Measurements from ENCODE around the gene ARVCF. TPM values are rescaled to one million over a fixed set of nuclear protein-coding genes. Genes with fewer than 3 reads are reported as not detected.

ARVCF gene
- total and polyA plus RNA-seq, 2 donors (not counting 3 experiments of a cell fraction or from before 2014, with no cell fraction given): 81.3 to 105 TPM

GRCh38 chr22:19978748-19979147, 37.9 kb downstream of the ARVCF start:
- no peaks in the 10 kb centered on the region for H3K27me3 ChIP-seq (ENCODE audit: control insufficient read depth in 2 of 2, insufficient read depth in 2 of 2, low read length in 2 of 2)
- H3K9me1 ChIP-seq (replicated peaks; ENCODE audit: control insufficient read depth, extremely low read depth, insufficient read depth, low read length): no peaks in the 10 kb centered on the region
- H3K9me3 ChIP-seq (replicated peaks; ENCODE audit: control insufficient read depth, insufficient read depth, low read length): no peaks in the 10 kb centered on the region
- H3K4me3 ChIP-seq (replicated peaks in 1 of 3; ENCODE audit: insufficient read depth in 1 of 3, low read depth in 1 of 3, low read length in 3 of 3): no peak overlapping the region
- ChIA-PET CTCF (interaction anchor here (1.1 to 4.6 kb wide), 4 partner anchors 32 to 42 kb away, joined by 3 to 26 read pairs (median 4); partner anchors contain the start of gene TANGO2), POLR2A (no interaction called here)
- DNase-seq (ENCODE audit: low read depth, low spot score): no peak
- TF ChIP-seq, protein P1, sequence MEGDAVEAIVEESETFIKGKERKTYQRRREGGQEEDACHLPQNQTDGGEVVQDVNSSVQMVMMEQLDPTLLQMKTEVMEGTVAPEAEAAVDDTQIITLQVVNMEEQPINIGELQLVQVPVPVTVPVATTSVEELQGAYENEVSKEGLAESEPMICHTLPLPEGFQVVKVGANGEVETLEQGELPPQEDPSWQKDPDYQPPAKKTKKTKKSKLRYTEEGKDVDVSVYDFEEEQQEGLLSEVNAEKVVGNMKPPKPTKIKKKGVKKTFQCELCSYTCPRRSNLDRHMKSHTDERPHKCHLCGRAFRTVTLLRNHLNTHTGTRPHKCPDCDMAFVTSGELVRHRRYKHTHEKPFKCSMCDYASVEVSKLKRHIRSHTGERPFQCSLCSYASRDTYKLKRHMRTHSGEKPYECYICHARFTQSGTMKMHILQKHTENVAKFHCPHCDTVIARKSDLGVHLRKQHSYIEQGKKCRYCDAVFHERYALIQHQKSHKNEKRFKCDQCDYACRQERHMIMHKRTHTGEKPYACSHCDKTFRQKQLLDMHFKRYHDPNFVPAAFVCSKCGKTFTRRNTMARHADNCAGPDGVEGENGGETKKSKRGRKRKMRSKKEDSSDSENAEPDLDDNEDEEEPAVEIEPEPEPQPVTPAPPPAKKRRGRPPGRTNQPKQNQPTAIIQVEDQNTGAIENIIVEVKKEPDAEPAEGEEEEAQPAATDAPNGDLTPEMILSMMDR (IDR thresholded peaks at IDR 0.05; ENCODE audit: extremely low read depth in 1 of 2, insufficient read depth in 1 of 2, low read depth in 1 of 2, low read length in 2 of 2): no peak
- TF ChIP-seq GATA2 (IDR thresholded peaks at IDR 0.05; ENCODE audit: insufficient read depth, insufficient read length, low read depth, low read length) (no peak), MYC (IDR thresholded peaks at IDR 0.05; ENCODE audit: low read depth, low read length) (no peak), EZH2 (IDR thresholded peaks at IDR 0.05; ENCODE audit: borderline replicate concordance, low read depth, low read length, severe bottlenecking) (no peak), POLR2A (IDR thresholded peaks at IDR 0.05; ENCODE audit: low read depth, low read length) (no peak), POLR2AphosphoS5 (IDR thresholded peaks at IDR 0.05; ENCODE audit: insufficient read depth, low read depth, low read length) (no peak), JUN (IDR thresholded peaks at IDR 0.05; ENCODE audit: borderline replicate concordance, insufficient read depth, insufficient read length, low read depth) (no peak), MAX (IDR thresholded peaks at IDR 0.05; ENCODE audit: insufficient read depth, insufficient read length) (no peak), FOS (IDR thresholded peaks at IDR 0.05; ENCODE audit: borderline replicate concordance, insufficient read depth, low read length) (no peak)
- no peak overlapping the region for H2AFZ ChIP-seq (ENCODE audit: low read depth, low read length)
- dilution Hi-C loops (cut with MboI; ENCODE audit: extremely low pct_ligation_motif_present, low sequenced_read_pairs): no loop called here
- H3K4me1 ChIP-seq (ENCODE audit: control insufficient read depth, extremely low read depth, insufficient read depth, low read length): peaks cover 22% of the 10 kb centered on the region
- no peak overlapping the region for H3K9ac ChIP-seq (replicated peaks; ENCODE audit: extremely low read depth, insufficient read depth, low read length)
- peaks cover 4 to 44% of the 10 kb centered on the region in 2 experiments for H3K36me3 ChIP-seq (ENCODE audit: control insufficient read depth in 2 of 2, extremely low read depth in 1 of 2, insufficient read depth in 2 of 2, low read length in 2 of 2)
- no peak overlapping the region for H3K4me2 ChIP-seq (ENCODE audit: insufficient read depth, low read length)
- intact Hi-C loops (cut with micrococcal nuclease): no loop called here
- no TSS peak for BruUV-seq (replicated peaks)
- FAIRE-seq: no peak
- H3K79me2 ChIP-seq (ENCODE audit: control insufficient read depth, insufficient read depth, low read length): peaks cover 3% of the 10 kb centered on the region
- no peak overlapping the region for H3K27ac ChIP-seq (ENCODE audit: insufficient read depth, low read depth, low read length)
- no peaks in the 10 kb centered on the region for H4K20me1 ChIP-seq (replicated peaks; ENCODE audit: control insufficient read depth, extremely low read depth, insufficient read depth, low read length)

Measured in endothelial cell of umbilical vein (primary cell).